ENCODE measurements around the gene FHL3.
"Not testable (repeated sequence)": the region's sequence is repeated elsewhere in the genome, so short reads cannot be mapped to it uniquely, and the experiment has no call there.

DNA sequence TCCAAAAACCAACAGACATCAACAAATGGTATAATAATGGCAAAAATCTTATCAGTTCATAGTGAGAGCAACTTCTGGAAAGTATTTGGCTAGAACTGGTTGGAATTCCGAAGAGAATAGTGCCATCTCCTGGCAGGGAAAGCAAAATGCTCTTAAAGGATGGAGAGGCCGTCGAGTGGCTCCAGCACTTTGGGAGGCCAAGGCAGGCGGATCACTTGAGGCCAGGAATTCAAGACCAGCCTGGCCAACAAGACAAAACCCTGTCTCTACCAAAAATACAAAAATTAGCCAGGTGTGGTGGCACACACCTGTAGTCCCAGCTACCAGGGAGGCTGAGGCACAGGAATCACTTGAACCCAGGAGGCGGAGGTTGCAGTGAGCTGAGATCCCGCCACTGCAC, 30.2 kb downstream of the FHL3 start:
- peak; percentile 71 for TF ChIP-seq CTCF (IDR thresholded peaks at IDR 0.05)
- not testable (repeated sequence) for TF ChIP-seq EZH2 (IDR thresholded peaks at IDR 0.05; ENCODE audit: borderline replicate concordance, insufficient read depth, low read depth, low read length, poor library complexity, severe bottlenecking)
